IPS-18c (cell line): ENCODE data around the gene CPA3.

Experiments
- H3K4me3 ChIP-seq: 2 replicates; pipeline ENCODE4 v1.7.0; 2013; ENCODE audit warnings: low read depth, mild to moderate bottlenecking, low read length, moderate library complexity; ENCODE audit not compliant: insufficient read depth
- H3K9me3 ChIP-seq: one replicate; pipeline ENCODE4 v1.6.1; 2013; ENCODE audit warnings: mild to moderate bottlenecking, low read length, moderate library complexity; ENCODE audit not compliant: control insufficient read depth, insufficient read depth

CPA3 gene

GRCh38 chr3:148938306-148938705, 73.2 kb downstream of the CPA3 start:
- Histone ChIP-seq H3K9me3 (no peaks in the 10 kb centered on the region), H3K4me3 (no peak overlapping the region)

GRCh38 chr3:148938936-148939335, 73.8 kb downstream of the CPA3 start:
- Histone ChIP-seq H3K9me3 (no peaks in the 10 kb centered on the region), H3K4me3 (no peak overlapping the region)

GRCh38 chr3:148940983-148941382, 75.9 kb downstream of the CPA3 start:
- no peaks in the 10 kb centered on the region for H3K9me3 ChIP-seq
- no peak overlapping the region for H3K4me3 ChIP-seq

GRCh38 chr3:148943506-148944205, 78.6 kb downstream of the CPA3 start:
- Histone ChIP-seq H3K9me3 (no peaks in the 10 kb centered on the region), H3K4me3 (no peak overlapping the region)

- H3K9me3 ChIP-seq, result no peaks in the 10 kb centered on the region
These were observed 80.0 kb downstream of the CPA3 start for GRCh38 chr3:148945116-148945515.

More at GRCh38 chr3:148945116-148945515, 80.0 kb downstream of the CPA3 start:
- H3K4me3 ChIP-seq, result no peak overlapping the region
